HG02642 (cell line): Measurements from ENCODE around the gene FAM32A.

Experiments
- ATAC-seq: cut with Tn5 transposase; IDR thresholded peaks from one replicate; pipeline ENCODE4 v1.9.1; 2021; ENCODE audit warnings: mild to moderate bottlenecking; ENCODE audit not compliant: unreplicated experiment, poor library complexity

The FAM32A gene

GRCh38 chr19:16218851-16219250 lies 33.6 kb downstream of the FAM32A start:
- ATAC-seq, result no peak

GRCh38 chr19:16222806-16223205 lies 37.6 kb downstream of the FAM32A start:
- no peak for ATAC-seq

- no peak for ATAC-seq
Observed at GRCh38 chr19:16223746-16224145, 38.5 kb downstream of the FAM32A start.

- ATAC-seq, result no peak
Observed at GRCh38 chr19:16224293-16225045, 39.3 kb downstream of the FAM32A start.

- ATAC-seq, result no peak
Observed at GRCh38 chr19:16225279-16226183, 40.3 kb downstream of the FAM32A start.

- no peak for ATAC-seq
Observed at GRCh38 chr19:16226184-16226591, 41.0 kb downstream of the FAM32A start.

- ATAC-seq, result no peak
Observed at GRCh38 chr19:16226878-16227836, 41.9 kb downstream of the FAM32A start.

- no peak for ATAC-seq
Observed at GRCh38 chr19:16227837-16228636, 42.8 kb downstream of the FAM32A start.

GRCh38 chr19:16228637-16229321 lies 43.6 kb downstream of the FAM32A start:
- ATAC-seq, result no peak

- no peak for ATAC-seq
Observed at GRCh38 chr19:16229322-16229641, 44.1 kb downstream of the FAM32A start.

GRCh38 chr19:16232127-16232526 lies 46.9 kb downstream of the FAM32A start:
- no peak for ATAC-seq

- no peak for ATAC-seq
Observed at GRCh38 chr19:16232568-16232967, 47.4 kb downstream of the FAM32A start.

GRCh38 chr19:16233081-16233776 lies 48.0 kb downstream of the FAM32A start:
- ATAC-seq, result no peak

- ATAC-seq, result no peak
Observed at GRCh38 chr19:16233836-16234551, 48.8 kb downstream of the FAM32A start.

- no peak for ATAC-seq
Observed at GRCh38 chr19:16234552-16235445, 49.6 kb downstream of the FAM32A start.

- no peak for ATAC-seq
Observed at GRCh38 chr19:16235811-16236652, 50.8 kb downstream of the FAM32A start.
